GM12878 (cell line): ENCODE data around the gene ASH1L. TPM values are rescaled to one million over a fixed set of nuclear protein-coding genes. Genes with fewer than 3 reads are reported as not detected.

Experiments used
- ATAC-seq: fragments of 200-7000 bp; cut with Tn5 transposase; 3 replicates; pipeline ENCODE4 v1.9.1; 2020; ENCODE audit warnings: mild to moderate bottlenecking, moderate library complexity
- BruUV-seq: library from RNA; stranded (reverse); fragments of 400-500 nt; replicated peaks from 2 replicates; lab custom pipeline; 2021; lab: Mats Ljungman, UMichigan
- CTCF ChIA-PET: fragments of 300-600 bp; sonication (Branson Sonifier 250); formaldehyde crosslinking; extraction: SDS; loops from one replicate; lab custom pipeline; 2021; ENCODE audit warnings: inconsistent platforms; lab: Yijun Ruan, JAX
- POLR2A ChIA-PET: fragments of 350-600 bp; formaldehyde crosslinking; extraction: SDS; loops from one replicate; lab custom pipeline; 2021; ENCODE audit warnings: inconsistent platforms; lab: Charles Lee
- RAD21 ChIA-PET: fragments of 300-600 bp; sonication (Branson Sonifier 250); formaldehyde crosslinking; loops from one replicate; lab custom pipeline; 2023; ENCODE audit warnings: antibody characterized with exemption; ENCODE audit not compliant: unreplicated experiment; lab: Charles Lee
- SMC1A ChIA-PET: fragments of 300-600 bp; sonication (Branson Sonifier 250); formaldehyde crosslinking; loops from one replicate; lab custom pipeline; 2023; ENCODE audit not compliant: unreplicated experiment, uncharacterized antibody; lab: Charles Lee
- DNase-seq: peaks from one replicate; pipeline ENCODE4 v3.0.0-alpha.2; 2011; ENCODE audit warnings: low read depth, low spot score
- FAIRE-seq: peaks from 3 replicates; lab custom pipeline; 2011; peaks lifted over from hg19 to GRCh38; lab: Jason Lieb, UNC
- H2AFZ ChIP-seq: 2 replicates; pipeline ENCODE4 v1.6.0; 2011; ENCODE audit warnings: low read depth, low read length, control low read depth; ENCODE audit not compliant: control insufficient read depth
- H3K27ac ChIP-seq: 2 replicates; pipeline ENCODE4 v1.5.1; 2011; ENCODE audit warnings: control low read depth; ENCODE audit not compliant: control insufficient read depth, insufficient read depth
- H3K27me3 ChIP-seq, 2 experiments: replicated peaks in 1 of 2; 2 replicates each; pipeline versions ENCODE4 v1.6.0 to v1.6.1; 2011; ENCODE audit warnings: low read length in 1 of 2; ENCODE audit not compliant: control insufficient read depth in 2 of 2, insufficient read depth in 2 of 2
- H3K36me3 ChIP-seq, 2 experiments: 2 replicates each; pipeline ENCODE4 v1.5.1; 2011; ENCODE audit warnings: low read length in 1 of 2; ENCODE audit not compliant: control insufficient read depth in 2 of 2, insufficient read depth in 2 of 2
- H3K4me1 ChIP-seq: 2 replicates; pipeline ENCODE4 v1.6.1; 2011; ENCODE audit warnings: mild to moderate bottlenecking, low read length, moderate library complexity, mixed read lengths; ENCODE audit not compliant: control insufficient read depth, insufficient read depth
- H3K4me2 ChIP-seq: 2 replicates; pipeline ENCODE4 v1.6.0; 2011; ENCODE audit warnings: control low read depth; ENCODE audit not compliant: control insufficient read depth, insufficient read depth
- H3K4me3 ChIP-seq: fragments of 200-600 bp; sonication (generic); 2 replicates; pipeline ENCODE4 v1.5.1; 2016
- H3K79me2 ChIP-seq: 2 replicates; pipeline ENCODE4 v1.6.0; 2011; ENCODE audit warnings: low read length; ENCODE audit not compliant: control insufficient read depth, insufficient read depth
- H3K9ac ChIP-seq: 2 replicates; pipeline ENCODE4 v1.8.0; 2011; ENCODE audit warnings: low read length, control low read depth, mixed read lengths; ENCODE audit not compliant: control insufficient read depth, insufficient read depth
- H3K9me3 ChIP-seq: replicated peaks from 3 replicates; pipeline ENCODE4 v1.5.1; 2011; ENCODE audit warnings: mild to moderate bottlenecking, low read length; ENCODE audit not compliant: control insufficient read depth, insufficient read depth
- H4K20me1 ChIP-seq: 2 replicates; pipeline ENCODE4 v1.6.0; 2011; ENCODE audit not compliant: control insufficient read depth, insufficient read depth
- CBX3 ChIP-seq: fragments of 200-600 bp; sonication (generic); IDR thresholded peaks from 2 replicates; pipeline ENCODE4 v1.6.1; 2016; ENCODE audit warnings: low read depth, borderline replicate concordance
- CUX1 ChIP-seq: IDR thresholded peaks from 2 replicates; pipeline ENCODE4 v1.6.1; 2012; ENCODE audit warnings: improper control_type of control experiment, low read depth, low read length; ENCODE audit not compliant: insufficient replicate concordance
- DPF2 ChIP-seq: fragments of 450-650 bp; IDR thresholded peaks from 2 replicates; pipeline ENCODE4 v1.6.1; 2017; ENCODE audit warnings: mild to moderate bottlenecking
- EED ChIP-seq: sonication (generic); IDR thresholded peaks from 2 replicates; pipeline ENCODE4 v1.6.1; 2016; ENCODE audit warnings: antibody characterized with exemption, low read depth
- RB1 ChIP-seq: fragments of 450-650 bp; formaldehyde crosslinking; IDR thresholded peaks from 2 replicates; pipeline ENCODE4 v1.6.1; 2017; ENCODE audit warnings: mild to moderate bottlenecking, borderline replicate concordance
- SMARCA5 ChIP-seq: fragments of 450-650 bp; IDR thresholded peaks from 2 replicates; pipeline ENCODE4 v1.6.1; 2017; ENCODE audit warnings: mild to moderate bottlenecking
- ZNF592 ChIP-seq: fragments of 450-650 bp; IDR thresholded peaks from 2 replicates; pipeline ENCODE4 v1.6.1; 2017; ENCODE audit warnings: mild to moderate bottlenecking, moderate library complexity
- ZNF687 ChIP-seq: fragments of 450-650 bp; IDR thresholded peaks from 2 replicates; pipeline ENCODE4 v1.6.1; 2017; ENCODE audit warnings: mild to moderate bottlenecking, moderate library complexity
- WGBS: methylation state at CpG from one replicate; pipeline ENCODE4 v1.1.6; 2016; ENCODE audit warnings: low lambda C conversion rate; ENCODE audit not compliant: insufficient replicate concordance, insufficient coverage; ENCODE audit errors: missing lambda C conversion rate; 5-methylcytosine and 5-hydroxymethylcytosine counted together
- in situ Hi-C: fragments of 300-500 bp; cut with MboI; formaldehyde crosslinking; loops from 9 replicates; pipeline ENCODE4 v1.14.3; 2018; ENCODE audit warnings: mixed read lengths
- intact Hi-C: fragments of 100-400 bp; cut with micrococcal nuclease; formaldehyde crosslinking; loops from one replicate; pipeline ENCODE4 v1.14.2; 2022; ENCODE audit not compliant: unreplicated experiment
- polyA plus RNA-seq, 11 experiments: library from polyadenylated mRNA; depleted of rRNA in 4 of 11; unstranded in 6 of 11; stranded (reverse) in 5 of 11; fragments of >200 nt; fragmentation: Nextera tagmentation in 4 of 11; fragmentation: Illumina TruSeq in 1 of 11; extraction: Ambion mirVana in 4 of 11; extraction: Trizol in 1 of 11; gene quantifications; 1 replicate in 1 of 11; 2 replicates in 10 of 11; pipeline versions ENCODE4 v1.2.1 to v1.2.3, GENCODE V29; 2011 to 2016; ENCODE audit warnings: inconsistent platforms in 2 of 11, missing spikeins in 2 of 11, low read depth in 1 of 11
- total RNA-seq, 4 experiments: library from RNA; depleted of rRNA in 3 of 4; stranded (reverse); fragments of >200 nt in 3 of 4; fragmentation: Illumina TruSeq in 1 of 4; extraction: Trizol in 1 of 4; gene quantifications; 2 replicates each; pipeline versions ENCODE4 v1.2.1 to v1.2.3, GENCODE V29; 2013 to 2021

ASH1L gene
- total and polyA plus RNA-seq, 10 of the 15 experiments (the other 5 are each of a cell fraction or from before 2014, with no cell fraction given), result 1.7 to 23.9 (median 16.6) TPM

GRCh38 chr1:155463865-155464650, 98.5 kb downstream of the ASH1L start:
- ChIA-PET RAD21 (no interaction called here), CTCF (no interaction called here), POLR2A (interaction anchor here (0.6 kb wide), 1 partner anchor 319 kb away, joined by 3 read pairs; no protein-coding TSS in a partner anchor), SMC1A (interaction anchor here (2.1 kb wide), 1 partner anchor 41 kb away, joined by 5 read pairs; no protein-coding TSS in a partner anchor)
- DNase-seq (peak; percentile 8), ATAC-seq (peak; percentile 26; the same call in 2 of the 3 replicates), FAIRE-seq (no peak)
- intact Hi-C loops (no loop called here), in situ Hi-C loops (no loop called here)
- Histone ChIP-seq H3K27ac (peak overlapping the region; percentile 24; the same call in 1 of the 2 replicates), H3K4me1 (peaks cover 9% of the 10 kb centered on the region; the same call in 1 of the 2 replicates), H3K27me3 (no peaks in the 10 kb centered on the region), H3K36me3 (peaks cover 0 to 9% of the 10 kb centered on the region in 2 experiments; a peak in 2 of 4 replicates), H3K4me2 (no peak overlapping the region), H4K20me1 (no peaks in the 10 kb centered on the region), H3K4me3 (no peak overlapping the region), H3K79me2 (peaks cover 25% of the 10 kb centered on the region), H3K9me3 (no peaks in the 10 kb centered on the region), H3K9ac (no peak overlapping the region), H2AFZ (no peak overlapping the region)
- no TSS peak for BruUV-seq
- WGBS, result 78% methylated on average over 5 of the region's 5 CpGs
- TF ChIP-seq ZNF687 (peak; percentile 56; the same call in 1 of the 2 replicates), RB1 (no peak), CUX1 (no peak), SMARCA5 (no peak), CBX3 (no peak), DPF2 (no peak), EED (0 out of 2 replicates have a peak, but pooled peaks have one; percentile 17), ZNF592 (0 out of 2 replicates have a peak, but pooled peaks have one; percentile 20)
